Stimulated activated CD4-positive, alpha-beta T cell treated with anti-CD3 and anti-CD28 coated beads, Interleukin-1b, Interleukin-23, amount 100 ng/mL, for 4 hours (primary cell): Measurements from ENCODE around the gene FKBP8.
A peak's percentile ranks its signal among the peaks of the same experiment; 100 is the strongest.

Experiments used
- DNase-seq, 2 donors: peaks; one replicate each; pipeline ENCODE4 v3.0.0-alpha.2; 2020; ENCODE audit warnings: low read depth in 2 of 2

FKBP8 gene

GRCh38 chr19:18521692-18522123 is 21.7 kb downstream of the FKBP8 start, which contains the start of gene ELL:
TSS of gene ELL (minus strand) at chr19:18522070. CDS start at chr19:18522055, 15 bp downstream.
- peak in 1 of 2 donors; percentile 17 for DNase-seq

GRCh38 chr19:18520848-18521691 is 22.3 kb downstream of the FKBP8 start:
- no peak for DNase-seq

GRCh38 chr19:18519962-18520847 is 23.2 kb downstream of the FKBP8 start:
- peak; percentile 29 to 31 for DNase-seq

- DNase-seq = no peak
Measured at GRCh38 chr19:18518639-18519038, 24.7 kb downstream of the FKBP8 start.

GRCh38 chr19:18517606-18518005 is 25.8 kb downstream of the FKBP8 start:
- DNase-seq = no peak

GRCh38 chr19:18515959-18516358 is 27.4 kb downstream of the FKBP8 start:
- DNase-seq = no peak

GRCh38 chr19:18514800-18515682 is 28.3 kb downstream of the FKBP8 start:
- no peak for DNase-seq

GRCh38 chr19:18513868-18514267 is 29.5 kb downstream of the FKBP8 start:
- no peak for DNase-seq

GRCh38 chr19:18510216-18510615 is 33.2 kb downstream of the FKBP8 start:
- no peak for DNase-seq

- no peak for DNase-seq
Measured at GRCh38 chr19:18508585-18508984, 34.8 kb downstream of the FKBP8 start.

GRCh38 chr19:18507727-18508440 is 35.5 kb downstream of the FKBP8 start:
- no peak for DNase-seq

GRCh38 chr19:18507021-18507726 is 36.2 kb downstream of the FKBP8 start:
- DNase-seq = no peak

- no peak for DNase-seq
Measured at GRCh38 chr19:18506101-18506930, 37.1 kb downstream of the FKBP8 start.

- no peak for DNase-seq
Measured at GRCh38 chr19:18504886-18505610, 38.3 kb downstream of the FKBP8 start.

GRCh38 chr19:18503971-18504885 is 39.1 kb downstream of the FKBP8 start:
- no peak for DNase-seq

GRCh38 chr19:18503337-18503970 is 39.9 kb downstream of the FKBP8 start:
- DNase-seq = no peak
